Uterus (tissue), 4 donors: ENCODE results near the gene IL25. TPM values are rescaled to one million over a fixed set of nuclear protein-coding genes. Genes with fewer than 3 reads are reported as not detected.
"Not testable (repeated sequence)": the region's sequence is repeated elsewhere in the genome, so short reads cannot be mapped to it uniquely, and the experiment has no call there.

Experiments used
- DNase-seq, 2 donors: peaks; one replicate each; pipeline ENCODE4 v3.0.0-alpha.2; 2019 to 2020
- H3K27ac ChIP-seq, 2 donors: fragments of 200-600 bp; sonication (generic); 1 replicate in 1 of 2; 2 replicates in 1 of 2; pipeline ENCODE4 v1.5.1; 2016 to 2018
- H3K27me3 ChIP-seq, 2 donors: fragments of 200-600 bp; sonication (generic); one replicate each; pipeline ENCODE4 v1.5.1; 2018 to 2019; ENCODE audit warnings: control low read depth in 1 of 2
- H3K36me3 ChIP-seq, 2 donors: fragments of 200-600 bp; sonication (generic); one replicate each; pipeline ENCODE4 v1.5.1; 2019; ENCODE audit warnings: control low read depth in 1 of 2
- H3K4me1 ChIP-seq, 2 donors: fragments of 200-600 bp; sonication (generic); one replicate each; pipeline ENCODE4 v1.5.1; 2018 to 2019; ENCODE audit warnings: control low read depth in 1 of 2
- H3K4me3 ChIP-seq, 2 donors: fragments of 200-600 bp; sonication (generic); 1 replicate in 1 of 2; 2 replicates in 1 of 2; pipeline ENCODE4 v1.5.1; 2018 to 2019; ENCODE audit warnings: mild to moderate bottlenecking in 1 of 2
- H3K9me3 ChIP-seq, 2 donors: fragments of 200-600 bp; sonication (generic); one replicate each; pipeline ENCODE4 v1.5.1; 2019; ENCODE audit warnings: control low read depth in 1 of 2
- POLR2A ChIP-seq, 2 donors: fragments of 450-650 bp; IDR thresholded peaks; one replicate each; pipeline ENCODE4 v1.6.1; 2016; ENCODE audit warnings: antibody characterized with exemption in 2 of 2, mild to moderate bottlenecking in 1 of 2, moderate library complexity in 1 of 2
- intact Hi-C: fragments of 100-400 bp; cut with DNase I; formaldehyde crosslinking; loops from one replicate; pipeline ENCODE4 v1.15.1; 2023; ENCODE audit warnings: low total_unique reads
- total RNA-seq, 4 donors: library from RNA; depleted of rRNA in 3 of 4; stranded (reverse); fragments of >200 nt in 3 of 4; gene quantifications; one replicate each; pipeline versions ENCODE4 v1.1.0 to v1.2.4, GENCODE V29; 2014 to 2023
- TF ChIP-seq, protein P1 (sequence below), 4 experiments: fragments of 200-600 bp in 2 of 4; fragments of 450-650 bp in 2 of 4; sonication (generic) in 2 of 4; IDR thresholded peaks; one replicate each; pipeline ENCODE4 v1.5.1; 2016 to 2019; ENCODE audit warnings: antibody characterized with exemption in 4 of 4, mild to moderate bottlenecking in 2 of 4, moderate library complexity in 1 of 4
- donor health status: DM: yes; HTN: yes; CAD: no.

IL25 gene
- total RNA-seq, 4 donors from 2014 or later = not detected

- H3K9me3 ChIP-seq = no peaks in the 10 kb centered on the region
- H3K4me3 ChIP-seq = no peak overlapping the region
- H3K4me1 ChIP-seq = no peaks in the 10 kb centered on the region
- H3K27ac ChIP-seq = no peak overlapping the region
- DNase-seq = no peak
- no peaks in the 10 kb centered on the region for H3K27me3 ChIP-seq
- intact Hi-C loops = no loop called here
- TF ChIP-seq POLR2A (IDR thresholded peaks at IDR 0.05) = no peak
- TF ChIP-seq, protein P1, sequence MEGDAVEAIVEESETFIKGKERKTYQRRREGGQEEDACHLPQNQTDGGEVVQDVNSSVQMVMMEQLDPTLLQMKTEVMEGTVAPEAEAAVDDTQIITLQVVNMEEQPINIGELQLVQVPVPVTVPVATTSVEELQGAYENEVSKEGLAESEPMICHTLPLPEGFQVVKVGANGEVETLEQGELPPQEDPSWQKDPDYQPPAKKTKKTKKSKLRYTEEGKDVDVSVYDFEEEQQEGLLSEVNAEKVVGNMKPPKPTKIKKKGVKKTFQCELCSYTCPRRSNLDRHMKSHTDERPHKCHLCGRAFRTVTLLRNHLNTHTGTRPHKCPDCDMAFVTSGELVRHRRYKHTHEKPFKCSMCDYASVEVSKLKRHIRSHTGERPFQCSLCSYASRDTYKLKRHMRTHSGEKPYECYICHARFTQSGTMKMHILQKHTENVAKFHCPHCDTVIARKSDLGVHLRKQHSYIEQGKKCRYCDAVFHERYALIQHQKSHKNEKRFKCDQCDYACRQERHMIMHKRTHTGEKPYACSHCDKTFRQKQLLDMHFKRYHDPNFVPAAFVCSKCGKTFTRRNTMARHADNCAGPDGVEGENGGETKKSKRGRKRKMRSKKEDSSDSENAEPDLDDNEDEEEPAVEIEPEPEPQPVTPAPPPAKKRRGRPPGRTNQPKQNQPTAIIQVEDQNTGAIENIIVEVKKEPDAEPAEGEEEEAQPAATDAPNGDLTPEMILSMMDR (IDR thresholded peaks at IDR 0.05) = no peak
- no peaks in the 10 kb centered on the region for H3K36me3 ChIP-seq
Measured at GRCh38 chr14:23399591-23399990, 27.0 kb downstream of the IL25 start.

DNA sequence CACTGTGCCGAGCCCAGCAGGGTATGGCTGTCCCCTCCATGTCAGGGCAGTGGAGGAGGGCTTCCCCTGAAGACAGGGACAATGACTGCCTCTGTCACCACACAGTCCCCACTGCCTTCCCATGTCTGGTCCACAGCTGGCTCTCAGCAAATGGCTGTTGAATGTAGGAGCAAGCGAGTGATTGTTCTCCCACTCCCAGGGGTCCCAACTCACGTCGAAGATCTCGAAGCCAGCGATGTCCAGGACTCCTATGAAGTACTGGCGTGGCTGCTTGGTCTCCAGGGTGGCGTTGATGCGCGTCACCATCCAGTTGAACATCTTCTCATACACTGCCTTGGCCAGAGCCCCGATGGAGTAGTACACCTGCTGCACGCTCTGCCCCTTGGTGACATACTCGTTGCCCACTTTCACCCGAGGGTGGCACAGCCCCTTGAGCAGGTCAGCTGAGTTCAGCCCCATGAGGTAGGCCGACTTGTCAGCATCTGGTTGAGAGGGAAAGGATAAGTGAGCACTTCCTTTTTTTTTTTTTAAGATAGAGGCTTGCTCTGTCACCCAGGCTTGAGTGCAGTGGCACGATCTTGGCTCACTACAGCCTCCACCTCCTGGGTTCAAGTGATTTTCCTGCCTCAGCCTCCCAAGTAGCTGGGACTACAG is 28.0 kb downstream of the IL25 start:
- H3K36me3 ChIP-seq, DNase-seq: not testable (repeated sequence)

GRCh38 chr14:23401291-23401690 is 28.7 kb downstream of the IL25 start:
- TF ChIP-seq, protein P1 (IDR thresholded peaks at IDR 0.05) = no peak
- TF ChIP-seq POLR2A (IDR thresholded peaks at IDR 0.05) = no peak
- no peaks in the 10 kb centered on the region for H3K9me3 ChIP-seq
- H3K27me3 ChIP-seq = no peaks in the 10 kb centered on the region
- no peak for DNase-seq
- H3K4me1 ChIP-seq = no peaks in the 10 kb centered on the region
- no peak overlapping the region for H3K4me3 ChIP-seq
- H3K36me3 ChIP-seq = no peaks in the 10 kb centered on the region
- H3K27ac ChIP-seq = no peak overlapping the region
- intact Hi-C loops = no loop called here

More for the DNA sequence above, 28.0 kb downstream of the IL25 start:
- H3K27me3 ChIP-seq, H3K4me3 ChIP-seq, H3K9me3 ChIP-seq, H3K27ac ChIP-seq, intact Hi-C loops, H3K4me1 ChIP-seq: not testable (repeated sequence)

DNA sequence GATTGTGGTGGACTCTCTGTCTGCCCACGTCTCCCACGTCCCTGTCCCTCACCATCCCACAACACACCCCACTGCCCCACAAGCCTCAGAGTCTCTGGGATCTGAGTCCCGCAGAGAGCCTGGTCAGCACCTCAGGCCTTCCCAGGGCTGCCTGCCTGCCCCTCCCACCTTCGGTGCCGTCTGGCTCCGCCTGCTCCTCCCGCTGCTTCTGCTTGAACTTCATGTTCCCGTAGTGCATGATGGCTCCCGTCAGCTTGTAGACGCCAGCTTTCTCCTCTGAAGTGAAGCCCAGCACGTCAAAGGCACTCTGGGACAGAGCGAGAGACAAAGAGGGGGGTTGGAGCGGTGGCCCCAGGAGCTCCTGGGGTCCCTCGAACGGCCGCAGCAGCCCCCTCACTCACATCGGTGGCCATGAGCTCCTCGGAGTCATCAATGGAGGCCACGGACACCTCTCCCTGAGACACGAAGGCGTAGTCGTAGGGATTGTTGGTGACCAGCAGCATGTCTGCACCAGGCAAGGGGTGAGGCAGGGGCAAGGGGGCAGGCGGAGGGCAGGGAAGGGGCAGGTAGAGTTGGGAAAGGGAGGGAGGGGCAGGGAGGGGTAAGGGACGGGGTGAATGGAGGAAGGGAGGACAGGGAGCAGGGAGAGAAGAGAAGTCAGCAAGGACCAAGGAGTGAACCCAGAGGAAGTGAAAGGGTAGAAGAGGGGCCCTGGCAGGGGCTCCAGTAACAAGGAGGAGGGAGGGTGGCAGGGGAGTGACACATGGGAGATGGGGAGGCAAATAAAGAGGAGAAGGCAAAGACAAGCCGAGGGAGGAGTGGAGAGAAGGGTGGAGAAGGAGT is 29.9 kb downstream of the IL25 start:
- no peak for TF ChIP-seq POLR2A (IDR thresholded peaks at IDR 0.05)
- TF ChIP-seq, protein P1 (IDR thresholded peaks at IDR 0.05) = no peak
- Histone ChIP-seq H3K27me3 (no peaks in the 10 kb centered on the region), H3K4me3 (no peak overlapping the region), H3K4me1 (no peaks in the 10 kb centered on the region), H3K27ac (no peak overlapping the region), H3K9me3 (no peaks in the 10 kb centered on the region), H3K36me3 (no peaks in the 10 kb centered on the region)
- intact Hi-C loops = no loop called here
- no peak for DNase-seq

DNA sequence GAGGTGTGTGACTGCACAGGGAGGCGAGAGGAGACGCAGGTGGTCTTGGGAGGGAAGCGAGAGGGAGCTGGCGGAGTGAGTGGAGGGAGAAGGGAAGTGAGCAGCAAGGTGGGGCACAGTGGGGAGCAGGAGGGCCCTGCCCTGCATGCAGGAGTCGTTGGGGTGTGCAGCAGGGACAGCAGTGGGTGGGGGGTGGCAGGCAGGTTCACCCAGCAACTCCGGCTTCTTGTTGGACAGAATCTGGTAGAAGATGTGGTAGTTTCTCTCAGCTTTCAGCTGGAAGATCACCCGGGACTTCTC is 30.5 kb downstream of the IL25 start:
- no peak for TF ChIP-seq POLR2A (IDR thresholded peaks at IDR 0.05)
- TF ChIP-seq, protein P1 (IDR thresholded peaks at IDR 0.05) = no peak
- Histone ChIP-seq H3K27ac (no peak overlapping the region), H3K9me3 (no peaks in the 10 kb centered on the region), H3K36me3 (no peaks in the 10 kb centered on the region), H3K27me3 (no peaks in the 10 kb centered on the region), H3K4me3 (no peak overlapping the region), H3K4me1 (no peaks in the 10 kb centered on the region)
- intact Hi-C loops = no loop called here
- DNase-seq = no peak
